Hematopoietic multipotent progenitor cell treated with erythropoietin and hydrocortisone succinate and interleukin-3 and kit ligand, for 6 days (in vitro differentiated cells): ENCODE measurements around the gene THRB.
A peak's percentile ranks its signal among the peaks of the same experiment; 100 is the strongest.

Experiments used
- DNase-seq: peaks from one replicate; pipeline ENCODE4 v3.0.0-alpha.2; 2015

The THRB gene

GRCh38 chr3:24201301-24201700, 293.3 kb downstream of the THRB start:
- no peak for DNase-seq

- no peak for DNase-seq
These were observed 294.8 kb downstream of the THRB start for GRCh38 chr3:24199775-24200247.

DNA sequence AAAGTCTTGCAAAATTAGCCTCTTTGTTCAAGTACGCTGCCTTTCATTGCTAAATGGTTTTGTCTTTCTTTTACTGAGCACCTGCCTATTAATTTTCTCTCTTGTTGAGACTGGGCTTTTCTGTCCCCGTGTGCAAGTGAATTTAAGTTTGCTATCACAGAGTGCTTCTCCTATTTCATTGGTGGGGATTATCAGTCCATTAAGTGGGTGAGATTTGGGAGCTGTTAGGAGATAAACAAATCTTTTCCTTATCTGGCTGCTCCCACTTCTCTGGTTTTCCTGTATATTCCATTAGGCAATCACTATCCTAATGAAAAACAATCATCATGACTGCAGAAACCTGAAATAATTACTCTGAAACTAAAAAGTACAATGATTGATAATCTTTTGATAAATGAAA, 295.4 kb downstream of the THRB start:
- no peak for DNase-seq

DNA sequence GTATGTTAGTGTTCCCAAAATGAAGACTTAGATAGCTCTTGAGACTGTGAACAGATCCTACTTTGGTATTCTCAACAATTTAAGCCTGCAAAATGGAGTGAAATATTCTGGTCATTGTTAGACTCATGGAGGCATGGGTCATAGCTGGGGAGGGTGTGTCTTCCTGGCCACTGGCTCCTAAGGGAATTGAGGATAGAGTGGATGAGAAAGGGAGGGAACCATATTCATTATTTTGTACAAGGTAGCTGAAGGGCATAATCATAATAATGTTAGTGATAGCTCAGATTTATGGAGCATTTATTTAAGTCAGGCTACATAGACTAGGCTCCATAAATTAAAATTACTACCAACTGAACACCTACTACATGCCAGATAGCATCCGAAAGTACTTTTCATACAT, 295.9 kb downstream of the THRB start:
- DNase-seq, result no peak

GRCh38 chr3:24197809-24198208, 296.8 kb downstream of the THRB start:
- DNase-seq, result no peak

DNA sequence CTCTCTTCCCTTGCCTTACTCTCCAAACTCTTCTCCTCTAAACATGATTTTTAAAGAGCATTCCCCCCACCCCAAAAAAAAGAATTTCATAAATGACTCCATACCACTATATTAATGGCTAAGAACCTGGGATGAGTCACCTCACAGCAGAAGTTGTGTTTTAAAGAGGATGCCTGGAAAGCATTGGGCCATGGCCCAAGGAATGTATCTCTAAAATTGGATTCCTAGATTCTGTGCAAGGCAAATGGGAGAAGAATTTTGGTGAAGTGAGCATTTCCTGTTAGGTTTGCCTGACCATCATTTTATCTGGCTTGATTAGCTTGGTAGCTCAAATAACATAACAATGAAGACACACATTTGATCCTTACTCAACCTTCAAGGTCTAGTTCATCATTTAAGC, 298.1 kb downstream of the THRB start:
- DNase-seq, result no peak

DNA sequence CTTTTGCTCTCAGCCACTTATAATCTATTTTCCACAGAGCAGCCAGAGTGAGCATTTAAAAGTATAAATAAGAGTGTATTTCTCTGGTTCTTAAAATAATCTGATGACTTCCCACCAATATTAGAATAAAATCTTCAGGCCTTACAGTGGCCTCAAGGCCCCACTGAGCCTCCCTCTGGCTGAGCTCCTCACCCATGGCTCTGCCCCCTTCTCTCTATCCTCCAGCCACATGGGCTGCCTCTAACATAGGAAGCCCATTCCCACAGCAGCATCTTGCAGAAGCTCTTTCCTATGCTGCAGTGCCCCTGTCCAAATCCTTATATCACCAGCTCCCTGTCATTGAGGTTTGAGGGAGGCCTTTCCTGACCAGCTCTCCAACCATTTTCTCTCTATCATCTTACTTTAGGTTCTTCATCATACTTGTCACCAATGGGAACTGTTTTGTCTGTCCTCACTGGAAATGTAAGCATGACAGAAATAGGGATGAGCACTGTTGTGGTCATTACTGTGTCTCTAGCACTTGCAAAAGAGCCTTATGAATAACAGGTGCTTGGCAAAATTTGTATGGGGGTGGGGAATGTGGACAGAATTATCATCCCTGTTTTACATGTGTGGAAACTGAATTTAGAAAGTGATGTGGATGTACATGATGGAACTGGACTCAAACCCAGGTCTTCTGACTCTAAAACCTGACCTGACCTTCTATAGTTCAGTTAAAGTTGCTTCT, 299.0 kb downstream of the THRB start:
- no peak for DNase-seq

DNA sequence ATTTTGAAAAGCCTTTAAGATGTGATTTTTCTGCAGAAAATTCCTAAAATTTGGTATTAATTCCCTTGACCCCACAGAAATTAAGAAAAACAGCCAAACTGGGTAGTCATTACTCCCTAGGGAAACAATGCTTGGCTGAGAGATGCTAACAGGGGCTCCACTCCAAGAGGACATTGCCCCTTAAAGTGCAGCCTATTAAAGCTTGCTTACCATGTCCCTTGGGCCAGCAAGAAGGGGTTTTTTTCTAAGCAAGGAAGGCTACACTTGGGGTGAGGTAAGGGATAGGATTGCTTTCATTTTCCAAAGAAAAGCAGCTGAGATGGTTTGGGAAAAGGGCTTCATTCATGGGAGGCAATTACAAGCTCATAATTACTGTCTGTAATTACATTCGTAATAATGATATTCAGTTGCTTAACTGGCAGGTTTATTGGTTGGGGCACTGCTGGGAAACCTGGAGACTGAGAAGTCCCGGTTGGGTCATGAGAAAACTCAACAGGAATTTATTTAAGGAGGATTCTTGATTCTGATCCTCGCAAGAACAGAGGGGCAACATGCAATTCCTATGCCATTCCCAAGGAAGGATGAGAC, 302.1 kb downstream of the THRB start:
- DNase-seq, result no peak

GRCh38 chr3:24191801-24192403, 302.7 kb downstream of the THRB start:
- DNase-seq, result no peak

DNA sequence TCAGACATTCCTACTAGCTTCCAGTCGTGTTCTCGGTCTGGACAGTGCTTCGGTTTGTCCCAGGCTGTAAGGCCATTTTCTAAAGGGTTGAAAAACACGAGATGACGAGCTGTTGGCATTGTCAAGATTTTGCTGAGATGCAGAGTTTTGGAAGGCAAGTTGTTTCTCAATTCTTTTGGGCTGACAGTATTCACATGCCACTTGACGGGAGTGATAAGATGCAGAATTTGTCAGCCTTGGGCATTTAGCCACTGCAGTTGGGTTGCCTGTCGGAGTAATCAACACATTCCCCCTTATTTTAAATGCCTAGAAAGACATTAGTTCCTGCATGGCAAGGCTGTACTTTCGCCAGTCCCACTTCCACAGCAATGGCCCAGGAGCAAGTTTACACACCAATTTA, 304.4 kb downstream of the THRB start:
- no peak for DNase-seq

DNA sequence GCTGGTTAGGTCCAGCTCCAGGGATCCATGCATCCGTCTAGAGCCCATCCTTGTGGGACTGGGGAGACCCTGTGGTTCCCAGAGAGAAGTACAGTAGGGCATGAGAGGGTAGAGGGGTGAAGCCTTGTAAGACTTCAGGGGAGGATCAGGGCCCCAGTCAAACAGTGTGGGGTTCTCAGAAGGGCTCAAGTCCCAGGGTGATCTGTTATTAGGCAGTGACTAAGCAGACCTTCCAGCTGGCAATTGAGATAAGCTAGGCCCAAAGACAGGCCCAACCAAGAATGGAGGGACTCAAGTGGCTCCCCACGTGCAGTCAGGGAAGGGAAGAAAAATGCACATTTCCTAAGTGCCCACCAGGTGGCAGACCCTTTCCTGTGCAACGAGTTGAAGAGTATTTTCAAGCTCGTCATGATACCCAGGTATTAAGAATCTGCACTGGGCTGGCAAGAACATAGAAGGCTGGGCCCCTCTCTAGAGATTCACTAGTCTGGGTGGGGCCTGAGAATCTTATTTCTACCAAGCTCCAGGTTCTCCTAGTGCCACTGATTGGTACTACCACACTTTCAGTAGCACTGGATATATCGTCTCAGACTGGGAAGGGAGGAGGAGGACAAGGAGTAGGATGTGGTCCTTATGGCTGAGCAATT, 308.8 kb downstream of the THRB start:
- DNase-seq, result peak; percentile 99

- DNase-seq, result no peak
These were observed 310.0 kb downstream of the THRB start for GRCh38 chr3:24184528-24185176.

GRCh38 chr3:24182756-24183155, 311.9 kb downstream of the THRB start:
- no peak for DNase-seq

DNA sequence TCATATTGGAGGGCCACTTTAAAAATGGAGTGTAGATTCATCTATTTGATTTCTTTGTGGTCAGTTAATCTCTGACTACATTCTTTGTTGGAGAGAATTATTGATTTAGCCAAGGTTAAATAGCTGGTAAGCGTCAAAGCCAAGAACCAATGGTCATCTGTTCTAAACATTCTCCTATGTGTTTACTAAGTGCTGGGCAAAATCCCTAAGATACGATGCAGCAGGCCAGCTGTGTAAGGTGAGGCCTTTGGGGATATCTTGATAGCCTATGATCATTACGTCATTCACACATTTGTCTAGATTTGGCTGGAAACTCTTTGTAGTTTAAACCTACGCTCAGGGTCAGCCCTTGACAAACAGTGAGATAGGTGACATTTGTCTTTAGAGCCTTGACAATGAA, 313.4 kb downstream of the THRB start:
- no peak for DNase-seq

- DNase-seq, result no peak
These were observed 314.0 kb downstream of the THRB start for GRCh38 chr3:24180616-24181015.

- DNase-seq, result no peak
These were observed 317.4 kb downstream of the THRB start for GRCh38 chr3:24177201-24177600.

GRCh38 chr3:24174614-24175013, 320.0 kb downstream of the THRB start:
- DNase-seq, result peak; percentile 76

- no peak for DNase-seq
These were observed 325.7 kb downstream of the THRB start for GRCh38 chr3:24168977-24169376.

DNA sequence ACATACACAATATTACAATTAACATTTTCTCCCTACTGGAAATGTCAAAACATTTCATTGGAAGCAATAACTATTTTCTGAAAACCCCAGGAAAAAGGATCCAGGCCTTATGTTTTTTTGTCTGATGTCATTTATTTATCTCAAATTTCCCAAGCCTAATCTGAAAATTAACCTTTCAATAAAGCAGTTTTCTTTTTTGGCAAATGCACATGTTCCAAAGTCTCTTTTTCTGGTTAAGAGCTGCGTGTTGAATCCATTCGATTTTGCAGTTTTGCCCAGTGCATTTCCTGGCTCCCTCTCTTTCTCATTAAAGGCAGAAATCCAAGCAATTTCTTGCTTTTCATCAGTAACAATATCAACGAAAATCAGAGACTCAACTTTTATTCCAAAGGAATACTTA, 327.2 kb downstream of the THRB start:
- DNase-seq, result no peak

- DNase-seq, result no peak
These were observed 328.1 kb downstream of the THRB start for GRCh38 chr3:24166515-24166914.

DNA sequence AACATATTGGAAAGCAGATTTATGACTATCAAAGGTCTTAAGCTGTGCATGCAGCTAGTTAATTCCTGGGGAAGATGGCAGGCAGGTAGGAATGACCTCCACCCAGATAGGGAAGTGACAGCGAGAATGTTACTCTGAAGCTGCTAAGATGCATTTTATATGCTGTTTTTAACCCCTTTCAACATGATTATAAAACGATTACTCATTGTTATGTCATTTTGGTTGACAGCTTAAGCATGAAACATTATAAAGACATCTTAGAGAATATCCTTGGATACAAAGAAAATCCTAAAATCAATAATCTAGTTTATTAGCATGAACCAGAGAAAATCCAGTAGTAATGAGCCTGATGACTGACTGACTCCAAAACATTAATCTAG, 329.1 kb downstream of the THRB start:
- DNase-seq, result no peak

- no peak for DNase-seq
These were observed 329.6 kb downstream of the THRB start for GRCh38 chr3:24164967-24165602.

DNA sequence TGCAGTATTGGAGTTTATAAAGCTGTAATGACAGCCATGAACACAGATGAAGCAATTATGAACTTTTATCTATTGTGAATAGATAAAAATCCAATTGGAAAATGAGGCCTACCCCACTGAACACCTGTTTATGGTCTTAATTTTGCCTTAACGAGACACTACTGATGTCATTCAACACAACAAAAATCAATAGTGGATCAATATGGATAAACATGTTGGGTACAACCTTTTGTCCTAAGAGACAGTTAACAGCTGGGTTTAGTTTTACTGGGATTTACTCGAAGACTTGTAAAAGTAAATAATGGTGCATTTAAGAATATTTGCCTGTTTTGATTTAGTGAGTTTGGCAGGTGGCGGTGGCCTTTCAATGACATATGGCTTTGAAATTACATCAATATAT, 331.7 kb downstream of the THRB start:
- no peak for DNase-seq
